PFSK-1 (cell line): ENCODE measurements around the gene OR9A2.

ENCODE experiments used
- FOXP2 ChIP-seq: optimal IDR thresholded peaks from 2 replicates; pipeline ENCODE3; 2011; ENCODE audit warnings: borderline replicate concordance, control low read depth, inconsistent platforms; ENCODE audit not compliant: insufficient read depth; ENCODE audit errors: extremely low read length, extremely low read depth
- POLR2AphosphoS5 ChIP-seq: IDR thresholded peaks from 2 replicates; pipeline ENCODE4 v1.6.1; 2012; ENCODE audit warnings: low read depth, mild to moderate bottlenecking, control low read depth, low read length, moderate library complexity
- SIN3A ChIP-seq: IDR thresholded peaks from 2 replicates; pipeline ENCODE4 v1.6.1; 2012; ENCODE audit warnings: mild to moderate bottlenecking, low read length, moderate library complexity, borderline replicate concordance; ENCODE audit not compliant: insufficient read depth
- TAF1 ChIP-seq: IDR thresholded peaks from 2 replicates; pipeline ENCODE4 v1.6.1; 2012; ENCODE audit warnings: low read length, control low read depth, borderline replicate concordance; ENCODE audit not compliant: insufficient read depth
- TF ChIP-seq, protein P1 (sequence below), 2 experiments: IDR thresholded peaks; 2 replicates each; pipeline versions ENCODE4 v1.6.1 to v1.8.0; 2011 to 2012; ENCODE audit warnings: low read depth in 2 of 2, low read length in 2 of 2, control low read depth in 1 of 2, inconsistent platforms in 1 of 2, mild to moderate bottlenecking in 1 of 2, moderate library complexity in 1 of 2; ENCODE audit not compliant: insufficient read depth in 1 of 2

Gene OR9A2

DNA sequence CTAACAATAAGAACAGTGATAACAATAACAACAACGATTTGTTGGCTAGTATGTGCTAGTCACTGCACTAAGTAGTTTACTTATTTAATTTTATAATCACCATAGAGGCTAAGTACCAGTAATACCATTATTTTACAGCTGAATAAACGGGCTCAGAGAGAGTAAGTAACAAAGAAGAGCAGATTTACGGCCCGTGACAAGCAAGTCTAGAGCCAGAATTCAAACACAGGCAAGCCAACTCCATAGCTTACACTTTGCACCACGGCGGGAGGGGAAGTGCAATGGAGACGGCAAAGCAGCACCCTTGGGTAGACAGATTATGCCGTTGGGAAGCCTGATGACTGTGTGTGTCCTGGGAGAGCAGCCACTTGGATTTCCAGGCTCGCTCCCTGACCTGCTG, 24.0 kb upstream of the OR9A2 start:
- TF ChIP-seq SIN3A (no peak), TAF1 (no peak), FOXP2 (no peak), POLR2AphosphoS5 (no peak)
- TF ChIP-seq, protein P1, sequence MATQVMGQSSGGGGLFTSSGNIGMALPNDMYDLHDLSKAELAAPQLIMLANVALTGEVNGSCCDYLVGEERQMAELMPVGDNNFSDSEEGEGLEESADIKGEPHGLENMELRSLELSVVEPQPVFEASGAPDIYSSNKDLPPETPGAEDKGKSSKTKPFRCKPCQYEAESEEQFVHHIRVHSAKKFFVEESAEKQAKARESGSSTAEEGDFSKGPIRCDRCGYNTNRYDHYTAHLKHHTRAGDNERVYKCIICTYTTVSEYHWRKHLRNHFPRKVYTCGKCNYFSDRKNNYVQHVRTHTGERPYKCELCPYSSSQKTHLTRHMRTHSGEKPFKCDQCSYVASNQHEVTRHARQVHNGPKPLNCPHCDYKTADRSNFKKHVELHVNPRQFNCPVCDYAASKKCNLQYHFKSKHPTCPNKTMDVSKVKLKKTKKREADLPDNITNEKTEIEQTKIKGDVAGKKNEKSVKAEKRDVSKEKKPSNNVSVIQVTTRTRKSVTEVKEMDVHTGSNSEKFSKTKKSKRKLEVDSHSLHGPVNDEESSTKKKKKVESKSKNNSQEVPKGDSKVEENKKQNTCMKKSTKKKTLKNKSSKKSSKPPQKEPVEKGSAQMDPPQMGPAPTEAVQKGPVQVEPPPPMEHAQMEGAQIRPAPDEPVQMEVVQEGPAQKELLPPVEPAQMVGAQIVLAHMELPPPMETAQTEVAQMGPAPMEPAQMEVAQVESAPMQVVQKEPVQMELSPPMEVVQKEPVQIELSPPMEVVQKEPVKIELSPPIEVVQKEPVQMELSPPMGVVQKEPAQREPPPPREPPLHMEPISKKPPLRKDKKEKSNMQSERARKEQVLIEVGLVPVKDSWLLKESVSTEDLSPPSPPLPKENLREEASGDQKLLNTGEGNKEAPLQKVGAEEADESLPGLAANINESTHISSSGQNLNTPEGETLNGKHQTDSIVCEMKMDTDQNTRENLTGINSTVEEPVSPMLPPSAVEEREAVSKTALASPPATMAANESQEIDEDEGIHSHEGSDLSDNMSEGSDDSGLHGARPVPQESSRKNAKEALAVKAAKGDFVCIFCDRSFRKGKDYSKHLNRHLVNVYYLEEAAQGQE (IDR thresholded peaks at IDR 0.05; ENCODE audit: insufficient read depth in 1 of 2, low read depth in 2 of 2, low read length in 2 of 2): no peak

DNA sequence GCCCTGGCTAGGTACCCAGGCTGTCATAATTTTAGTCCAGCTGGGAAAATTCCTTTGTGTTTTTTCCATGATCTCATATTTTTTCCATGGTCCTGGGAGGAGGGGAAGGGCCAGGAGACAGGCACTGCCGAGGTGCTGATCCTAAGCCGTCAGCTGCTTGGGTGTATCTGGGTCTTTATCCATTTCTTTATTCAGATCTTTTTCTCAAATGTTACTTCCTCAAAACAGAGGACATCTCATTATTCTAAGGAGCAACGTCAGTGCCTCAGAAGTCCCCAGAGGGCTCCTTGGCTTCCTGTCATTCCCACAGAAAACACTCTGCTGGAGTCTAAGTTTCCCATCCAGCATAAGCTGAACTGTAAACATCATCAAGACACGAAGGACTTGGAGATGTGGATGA, 22.4 kb upstream of the OR9A2 start:
- no peak for TF ChIP-seq TAF1
- no peak for TF ChIP-seq FOXP2
- no peak for TF ChIP-seq POLR2AphosphoS5
- TF ChIP-seq, protein P1 (IDR thresholded peaks at IDR 0.05; ENCODE audit: insufficient read depth in 1 of 2, low read depth in 2 of 2, low read length in 2 of 2): no peak
- no peak for TF ChIP-seq SIN3A

- TF ChIP-seq FOXP2 (no peak), TAF1 (no peak), SIN3A (no peak), POLR2AphosphoS5 (no peak)
- TF ChIP-seq, protein P1 (IDR thresholded peaks at IDR 0.05; ENCODE audit: insufficient read depth in 1 of 2, low read depth in 2 of 2, low read length in 2 of 2): no peak
Measured at GRCh38 chr7:143048827-143049226, 21.9 kb upstream of the OR9A2 start.

GRCh38 chr7:143047326-143047725, 20.4 kb upstream of the OR9A2 start:
- TF ChIP-seq, protein P1 (IDR thresholded peaks at IDR 0.05; ENCODE audit: insufficient read depth in 1 of 2, low read depth in 2 of 2, low read length in 2 of 2): no peak
- TF ChIP-seq POLR2AphosphoS5 (no peak), TAF1 (no peak), SIN3A (no peak), FOXP2 (no peak)

GRCh38 chr7:143046426-143046851, 19.5 kb upstream of the OR9A2 start:
- TF ChIP-seq POLR2AphosphoS5 (no peak), TAF1 (no peak), SIN3A (no peak), FOXP2 (no peak)
- TF ChIP-seq, protein P1 (IDR thresholded peaks at IDR 0.05; ENCODE audit: insufficient read depth in 1 of 2, low read depth in 2 of 2, low read length in 2 of 2): no peak
